HepG2 (cell line): ENCODE results near the gene ARPIN. TPM values are rescaled to one million over a fixed set of nuclear protein-coding genes. Genes with fewer than 3 reads are reported as not detected.

Source experiments
- BCL3 ChIP-seq: sonication (generic); formaldehyde crosslinking; IDR thresholded peaks from 2 replicates; pipeline ENCODE4 v1.5.1; 2020; ENCODE audit warnings: mild to moderate bottlenecking, missing genetic modification reagents, moderate library complexity
- CBX2 ChIP-seq, 2 experiments: fragments of 200-600 bp in 1 of 2; sonication (generic); formaldehyde crosslinking in 1 of 2; IDR thresholded peaks; 2 replicates each; pipeline versions ENCODE4 v1.7.0 to v1.8.1; 2018 to 2022; ENCODE audit warnings: low read depth in 2 of 2, low read length in 1 of 2, mild to moderate bottlenecking in 1 of 2, missing genetic modification reagents in 1 of 2
- CREB1 ChIP-seq, 2 experiments: fragments of 450-650 bp in 1 of 2; IDR thresholded peaks; 2 replicates each; pipeline ENCODE4 v1.6.1; 2016 to 2017; ENCODE audit warnings: control low read depth in 1 of 2, mild to moderate bottlenecking in 1 of 2, missing compliant biosample characterization in 1 of 2, missing genetic modification characterization in 1 of 2
- FOXA1 ChIP-seq, 2 experiments: fragments of 450-650 bp in 1 of 2; sonication (generic) in 1 of 2; formaldehyde crosslinking in 1 of 2; IDR thresholded peaks; 2 replicates each; pipeline versions ENCODE4 v1.4.0 to v1.6.1; 2016 to 2020; ENCODE audit warnings: missing genetic modification reagents in 1 of 2
- FOXK2 ChIP-seq: fragments of 450-650 bp; IDR thresholded peaks from 2 replicates; pipeline ENCODE4 v1.6.1; 2016
- JARID2 ChIP-seq: sonication (generic); formaldehyde crosslinking; IDR thresholded peaks from 2 replicates; pipeline ENCODE4 v1.8.1; 2023; ENCODE audit warnings: missing genetic modification reagents, inconsistent platforms; ENCODE audit not compliant: insufficient replicate concordance
- JUND ChIP-seq: sonication (generic); formaldehyde crosslinking; IDR thresholded peaks from 2 replicates; pipeline ENCODE4 v1.8.0; 2022; ENCODE audit warnings: mild to moderate bottlenecking, missing genetic modification reagents
- MAF1 ChIP-seq: sonication (generic); formaldehyde crosslinking; IDR thresholded peaks from 2 replicates; pipeline ENCODE4 v1.5.0; 2020; ENCODE audit warnings: missing genetic modification reagents, borderline replicate concordance
- NCOA2 ChIP-seq: sonication (generic); formaldehyde crosslinking; IDR thresholded peaks from 2 replicates; pipeline ENCODE4 v1.8.0; 2022; ENCODE audit warnings: inconsistent platforms
- NFE2 ChIP-seq: sonication (generic); formaldehyde crosslinking; IDR thresholded peaks from 2 replicates; pipeline ENCODE4 v1.4.0; 2020; ENCODE audit warnings: missing genetic modification reagents
- RCOR2 ChIP-seq: IDR thresholded peaks from 2 replicates; pipeline ENCODE4 v1.6.1; 2016; ENCODE audit warnings: missing biosample characterization, missing genetic modification reagents
- SKIL ChIP-seq: sonication (generic); formaldehyde crosslinking; IDR thresholded peaks from 2 replicates; pipeline ENCODE4 v1.8.0; 2022; ENCODE audit warnings: missing genetic modification reagents, mild to moderate bottlenecking, moderate library complexity, borderline replicate concordance
- SNRNP70 ChIP-seq: fragments of 200-400 bp; formaldehyde crosslinking; IDR thresholded peaks from 2 replicates; pipeline ENCODE4 v1.6.1; 2017; ENCODE audit warnings: mild to moderate bottlenecking, low read depth, low read length, moderate library complexity
- SYNCRIP ChIP-seq: fragments of 200-400 bp; formaldehyde crosslinking; IDR thresholded peaks from 2 replicates; pipeline ENCODE4 v1.6.1; 2018; ENCODE audit warnings: mild to moderate bottlenecking, low read depth, low read length; ENCODE audit not compliant: insufficient read depth
- ZC3H13 ChIP-seq: sonication (generic); formaldehyde crosslinking; IDR thresholded peaks from 2 replicates; pipeline ENCODE4 v1.8.1; 2023; ENCODE audit warnings: mild to moderate bottlenecking, missing genetic modification reagents, moderate library complexity
- ZEB1 ChIP-seq: IDR thresholded peaks from 2 replicates; pipeline ENCODE4 v1.6.1; 2012; ENCODE audit warnings: mild to moderate bottlenecking, low read depth, inconsistent platforms; ENCODE audit not compliant: insufficient replicate concordance
- ZMAT5 ChIP-seq: sonication (generic); formaldehyde crosslinking; IDR thresholded peaks from 2 replicates; pipeline ENCODE4 v1.5.0; 2020; ENCODE audit warnings: mild to moderate bottlenecking, low read depth, missing genetic modification reagents, borderline replicate concordance
- ZNF296 ChIP-seq: sonication (generic); formaldehyde crosslinking; conservative IDR thresholded peaks from 2 replicates; pipeline ENCODE4 v1.5.0; 2020; ENCODE audit warnings: mild to moderate bottlenecking, missing genetic modification reagents
- ZNF431 ChIP-seq: sonication (generic); formaldehyde crosslinking; IDR thresholded peaks from 2 replicates; pipeline ENCODE4 v1.9.0; 2022; ENCODE audit warnings: missing genetic modification reagents, low read depth, mild to moderate bottlenecking, borderline replicate concordance
- ZNF839 ChIP-seq: sonication (generic); formaldehyde crosslinking; IDR thresholded peaks from 2 replicates; pipeline ENCODE4 v1.4.0; 2020; ENCODE audit warnings: missing genetic modification reagents, mild to moderate bottlenecking, borderline replicate concordance
- polyA plus RNA-seq, 8 experiments: library from polyadenylated mRNA; depleted of rRNA in 3 of 8; stranded (reverse) in 7 of 8; unstranded in 1 of 8; fragments of >200 nt; fragmentation: Illumina TruSeq in 4 of 8; extraction: Trizol in 4 of 8; gene quantifications; 2 replicates each; pipeline versions ENCODE4 v1.2.1 to v1.2.3, GENCODE V29; 2011 to 2016; ENCODE audit warnings: low read depth in 4 of 8, missing spikeins in 1 of 8, mixed read lengths in 1 of 8; ENCODE audit not compliant: insufficient read depth in 1 of 8
- total RNA-seq, 5 experiments: library from RNA; depleted of rRNA; stranded (reverse); fragments of >200 nt; fragmentation: Illumina TruSeq; extraction: Trizol; gene quantifications; 2 replicates each; pipeline ENCODE4 v1.2.3, GENCODE V29; 2016; ENCODE audit warnings: low read depth in 1 of 5
- TF ChIP-seq, protein P1 (sequence below): IDR thresholded peaks from 2 replicates; pipeline ENCODE4 v1.6.1; 2018; ENCODE audit warnings: missing genetic modification reagents, mild to moderate bottlenecking, missing compliant biosample characterization
- TF ChIP-seq, protein P2 (sequence below): sonication (generic); formaldehyde crosslinking; conservative IDR thresholded peaks from 2 replicates; pipeline ENCODE4 v1.5.0; 2020; ENCODE audit warnings: missing genetic modification reagents

Gene ARPIN
- total and polyA plus RNA-seq, 2 of the 13 experiments (the other 11 are each of a cell fraction or from before 2014, with no cell fraction given) = 2.8 to 5.0 TPM

GRCh38 chr15:89893696-89894447, 18.9 kb downstream of the ARPIN start, which contains the start of gene AP3S2 (continued):
- TF ChIP-seq, protein P1, sequence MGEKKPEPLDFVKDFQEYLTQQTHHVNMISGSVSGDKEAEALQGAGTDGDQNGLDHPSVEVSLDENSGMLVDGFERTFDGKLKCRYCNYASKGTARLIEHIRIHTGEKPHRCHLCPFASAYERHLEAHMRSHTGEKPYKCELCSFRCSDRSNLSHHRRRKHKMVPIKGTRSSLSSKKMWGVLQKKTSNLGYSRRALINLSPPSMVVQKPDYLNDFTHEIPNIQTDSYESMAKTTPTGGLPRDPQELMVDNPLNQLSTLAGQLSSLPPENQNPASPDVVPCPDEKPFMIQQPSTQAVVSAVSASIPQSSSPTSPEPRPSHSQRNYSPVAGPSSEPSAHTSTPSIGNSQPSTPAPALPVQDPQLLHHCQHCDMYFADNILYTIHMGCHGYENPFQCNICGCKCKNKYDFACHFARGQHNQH (CRISPR knock-in tag) = peak; percentile 98
- TF ChIP-seq MAF1 (CRISPR knock-in tag) = peak; percentile 72; the same call in 1 of the 2 replicates
- TF ChIP-seq CREB1 (IDR thresholded peaks at IDR 0.05) = peak; percentile 79
- peak; percentile 80 for TF ChIP-seq CREB1 (CRISPR knock-in tag; IDR thresholded peaks at IDR 0.05)
- no peak; the same call in 1 of the 2 replicates for TF ChIP-seq CBX2 (IDR thresholded peaks at IDR 0.05; ENCODE audit: low read depth, low read length)
- peak; percentile 49; the same call in 1 of the 2 replicates for TF ChIP-seq CBX2 (CRISPR knock-in tag; IDR thresholded peaks at IDR 0.05; ENCODE audit: low read depth)
- TF ChIP-seq ZMAT5 (CRISPR knock-in tag) = no peak
- TF ChIP-seq, protein P2, sequence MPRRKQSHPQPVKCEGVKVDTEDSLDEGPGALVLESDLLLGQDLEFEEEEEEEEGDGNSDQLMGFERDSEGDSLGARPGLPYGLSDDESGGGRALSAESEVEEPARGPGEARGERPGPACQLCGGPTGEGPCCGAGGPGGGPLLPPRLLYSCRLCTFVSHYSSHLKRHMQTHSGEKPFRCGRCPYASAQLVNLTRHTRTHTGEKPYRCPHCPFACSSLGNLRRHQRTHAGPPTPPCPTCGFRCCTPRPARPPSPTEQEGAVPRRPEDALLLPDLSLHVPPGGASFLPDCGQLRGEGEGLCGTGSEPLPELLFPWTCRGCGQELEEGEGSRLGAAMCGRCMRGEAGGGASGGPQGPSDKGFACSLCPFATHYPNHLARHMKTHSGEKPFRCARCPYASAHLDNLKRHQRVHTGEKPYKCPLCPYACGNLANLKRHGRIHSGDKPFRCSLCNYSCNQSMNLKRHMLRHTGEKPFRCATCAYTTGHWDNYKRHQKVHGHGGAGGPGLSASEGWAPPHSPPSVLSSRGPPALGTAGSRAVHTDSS (CRISPR knock-in tag) = no peak
- peak; percentile 78 for TF ChIP-seq FOXK2
- TF ChIP-seq JARID2 (CRISPR knock-in tag) = peak; percentile 93
- TF ChIP-seq ZNF839 (CRISPR knock-in tag) = peak; percentile 42; the same call in 1 of the 2 replicates
- no peak for TF ChIP-seq ZNF431 (CRISPR knock-in tag)
- TF ChIP-seq SNRNP70 = no peak
- peak; percentile 94 for TF ChIP-seq BCL3 (CRISPR knock-in tag)
- TF ChIP-seq ZC3H13 (CRISPR knock-in tag) = peak; percentile 89
- no peak for TF ChIP-seq FOXA1 (IDR thresholded peaks at IDR 0.05)
- TF ChIP-seq FOXA1 (CRISPR knock-in tag; IDR thresholded peaks at IDR 0.05) = peak; percentile 32; the same call in 1 of the 2 replicates
- TF ChIP-seq NFE2 (CRISPR knock-in tag) = no peak
- TF ChIP-seq SKIL = peak; percentile 60; the same call in 1 of the 2 replicates
- TF ChIP-seq ZNF296 (CRISPR knock-in tag) = peak; percentile 98
- peak; percentile 76 for TF ChIP-seq ZEB1
- peak; percentile 90 for TF ChIP-seq RCOR2 (CRISPR knock-in tag)
- no peak for TF ChIP-seq SYNCRIP
- TF ChIP-seq JUND (CRISPR knock-in tag) = peak; percentile 68
- peak; percentile 74 for TF ChIP-seq NCOA2 (CRISPR knock-in tag)
